ENCODE results near the gene PIGM. TPM values are rescaled to one million over a fixed set of nuclear protein-coding genes. Genes with fewer than 3 reads are reported as not detected.

The PIGM gene
- total RNA-seq, 1 experiment from 2014 or later, result 5.9 TPM

GRCh38 chr1:160004001-160004400, 27.8 kb downstream of the PIGM start:
- H3K4me3 ChIP-seq, result no peak overlapping the region
- no peaks in the 10 kb centered on the region; the same call in 1 of the 2 replicates for H3K27me3 ChIP-seq (replicated peaks)
- H3K4me1 ChIP-seq (replicated peaks), result no peaks in the 10 kb centered on the region; the same call in 1 of the 2 replicates
- DNase-seq (ENCODE audit: low read depth in 1 of 2, low spot score in 2 of 2), result no peak
- no peak overlapping the region for H3K27ac ChIP-seq
- H3K9me3 ChIP-seq (replicated peaks), result no peaks in the 10 kb centered on the region
- no peaks in the 10 kb centered on the region for H3K36me3 ChIP-seq

GRCh38 chr1:160001440-160001839, 30.4 kb downstream of the PIGM start:
- H3K9me3 ChIP-seq (replicated peaks), result no peaks in the 10 kb centered on the region
- no peaks in the 10 kb centered on the region; the same call in 1 of the 2 replicates for H3K27me3 ChIP-seq (replicated peaks)
- no peaks in the 10 kb centered on the region for H3K36me3 ChIP-seq
- H3K4me1 ChIP-seq (replicated peaks), result peaks cover 5% of the 10 kb centered on the region
- H3K4me3 ChIP-seq, result no peak overlapping the region
- H3K27ac ChIP-seq, result no peak overlapping the region
- no peak for DNase-seq (ENCODE audit: low read depth in 1 of 2, low spot score in 2 of 2)

- no peak for DNase-seq (ENCODE audit: low read depth in 1 of 2, low spot score in 2 of 2)
- Histone ChIP-seq H3K27me3 (replicated peaks) (no peaks in the 10 kb centered on the region; the same call in 1 of the 2 replicates), H3K36me3 (no peaks in the 10 kb centered on the region), H3K9me3 (replicated peaks) (no peaks in the 10 kb centered on the region), H3K4me3 (no peak overlapping the region), H3K4me1 (replicated peaks) (peaks cover 12% of the 10 kb centered on the region), H3K27ac (no peak overlapping the region)
Measured at GRCh38 chr1:159999204-159999603, 32.6 kb downstream of the PIGM start.

- Histone ChIP-seq H3K27ac (no peak overlapping the region), H3K4me1 (replicated peaks) (peaks cover 15% of the 10 kb centered on the region), H3K9me3 (replicated peaks) (no peaks in the 10 kb centered on the region), H3K36me3 (no peaks in the 10 kb centered on the region), H3K4me3 (no peak overlapping the region), H3K27me3 (replicated peaks) (peaks cover 5% of the 10 kb centered on the region; the same call in 1 of the 2 replicates)
- peak in 1 of 2 experiments; percentile 32 for DNase-seq (ENCODE audit: low read depth in 1 of 2, low spot score in 2 of 2)
Measured at GRCh38 chr1:159996653-159997052, 35.1 kb downstream of the PIGM start.

- DNase-seq (ENCODE audit: low read depth in 1 of 2, low spot score in 2 of 2), result no peak
- H3K27ac ChIP-seq, result no peak overlapping the region
Measured at GRCh38 chr1:159994896-159995295, 36.9 kb downstream of the PIGM start.

GRCh38 chr1:159993911-159994310, 37.9 kb downstream of the PIGM start:
- Histone ChIP-seq H3K9me3 (replicated peaks) (no peaks in the 10 kb centered on the region), H3K4me3 (no peak overlapping the region), H3K27me3 (replicated peaks) (0 out of 2 replicates have a peak, but pooled peaks cover 9% of the 10 kb centered on the region), H3K36me3 (no peaks in the 10 kb centered on the region), H3K4me1 (replicated peaks) (peaks cover 20% of the 10 kb centered on the region), H3K27ac (no peak overlapping the region)
- DNase-seq (ENCODE audit: low read depth in 1 of 2, low spot score in 2 of 2), result no peak

More at GRCh38 chr1:159994896-159995295, 36.9 kb downstream of the PIGM start:
- Histone ChIP-seq H3K9me3 (replicated peaks) (no peaks in the 10 kb centered on the region), H3K36me3 (no peaks in the 10 kb centered on the region), H3K4me1 (replicated peaks) (peaks cover 20% of the 10 kb centered on the region), H3K4me3 (no peak overlapping the region), H3K27me3 (replicated peaks) (peaks cover 6% of the 10 kb centered on the region; the same call in 1 of the 2 replicates)

- no peaks in the 10 kb centered on the region for H3K36me3 ChIP-seq
- no peak overlapping the region for H3K4me3 ChIP-seq
- peaks cover 20% of the 10 kb centered on the region for H3K4me1 ChIP-seq (replicated peaks)
- DNase-seq (ENCODE audit: low read depth in 1 of 2, low spot score in 2 of 2), result no peak
- 0 out of 2 replicates have a peak, but pooled peaks cover 10% of the 10 kb centered on the region for H3K27me3 ChIP-seq (replicated peaks)
- H3K9me3 ChIP-seq (replicated peaks), result no peaks in the 10 kb centered on the region
- H3K27ac ChIP-seq, result no peak overlapping the region
Measured at GRCh38 chr1:159992161-159992560, 39.6 kb downstream of the PIGM start.

GRCh38 chr1:159991513-159991912, 40.3 kb downstream of the PIGM start:
- H3K4me1 ChIP-seq (replicated peaks), result peaks cover 16% of the 10 kb centered on the region
- DNase-seq (ENCODE audit: low read depth in 1 of 2, low spot score in 2 of 2), result no peak
- no peak overlapping the region for H3K27ac ChIP-seq
- H3K27me3 ChIP-seq (replicated peaks), result 0 out of 2 replicates have a peak, but pooled peaks cover 10% of the 10 kb centered on the region
- H3K4me3 ChIP-seq, result no peak overlapping the region
- no peaks in the 10 kb centered on the region for H3K36me3 ChIP-seq
- no peaks in the 10 kb centered on the region for H3K9me3 ChIP-seq (replicated peaks)

- Histone ChIP-seq H3K4me1 (replicated peaks) (peaks cover 12% of the 10 kb centered on the region), H3K27me3 (replicated peaks) (0 out of 2 replicates have a peak, but pooled peaks cover 10% of the 10 kb centered on the region), H3K36me3 (no peaks in the 10 kb centered on the region)
Measured at GRCh38 chr1:159990005-159990404, 41.8 kb downstream of the PIGM start.

GRCh38 chr1:159989581-159989980, 42.2 kb downstream of the PIGM start:
- no peak overlapping the region for H3K27ac ChIP-seq
- H3K9me3 ChIP-seq (replicated peaks), result no peaks in the 10 kb centered on the region
- no peak overlapping the region for H3K4me3 ChIP-seq
- no peaks in the 10 kb centered on the region for H3K36me3 ChIP-seq
- no peak for DNase-seq (ENCODE audit: low read depth in 1 of 2, low spot score in 2 of 2)
- 0 out of 2 replicates have a peak, but pooled peaks cover 10% of the 10 kb centered on the region for H3K27me3 ChIP-seq (replicated peaks)
- H3K4me1 ChIP-seq (replicated peaks), result peaks cover 12% of the 10 kb centered on the region

More at GRCh38 chr1:159990005-159990404, 41.8 kb downstream of the PIGM start:
- H3K9me3 ChIP-seq (replicated peaks), result no peaks in the 10 kb centered on the region
- H3K27ac ChIP-seq, result no peak overlapping the region
- H3K4me3 ChIP-seq, result no peak overlapping the region
- DNase-seq (ENCODE audit: low read depth in 1 of 2, low spot score in 2 of 2), result no peak

- Histone ChIP-seq H3K27ac (no peak overlapping the region), H3K9me3 (replicated peaks) (peaks cover 8% of the 10 kb centered on the region; the same call in 1 of the 2 replicates), H3K4me3 (no peak overlapping the region), H3K4me1 (replicated peaks) (peaks cover 5% of the 10 kb centered on the region), H3K27me3 (replicated peaks) (peaks cover 18% of the 10 kb centered on the region), H3K36me3 (no peaks in the 10 kb centered on the region)
- DNase-seq (ENCODE audit: low read depth in 1 of 2, low spot score in 2 of 2), result no peak
Measured at GRCh38 chr1:159988006-159988405, 43.8 kb downstream of the PIGM start.

GRCh38 chr1:159987186-159987585, 44.6 kb downstream of the PIGM start:
- no peak overlapping the region for H3K4me3 ChIP-seq
- peaks cover 18% of the 10 kb centered on the region for H3K27me3 ChIP-seq (replicated peaks)
- no peak for DNase-seq (ENCODE audit: low read depth in 1 of 2, low spot score in 2 of 2)
- peaks cover 8% of the 10 kb centered on the region; the same call in 1 of the 2 replicates for H3K9me3 ChIP-seq (replicated peaks)
- H3K36me3 ChIP-seq, result no peaks in the 10 kb centered on the region
- peaks cover 5% of the 10 kb centered on the region for H3K4me1 ChIP-seq (replicated peaks)
- H3K27ac ChIP-seq, result no peak overlapping the region

GRCh38 chr1:159986531-159986930, 45.3 kb downstream of the PIGM start:
- peaks cover 10% of the 10 kb centered on the region; the same call in 1 of the 2 replicates for H3K9me3 ChIP-seq (replicated peaks)
- no peak for DNase-seq (ENCODE audit: low read depth in 1 of 2, low spot score in 2 of 2)
- peaks cover 15% of the 10 kb centered on the region for H3K27me3 ChIP-seq (replicated peaks)
- H3K27ac ChIP-seq, result no peak overlapping the region
- peaks cover 4% of the 10 kb centered on the region for H3K4me1 ChIP-seq (replicated peaks)
- no peaks in the 10 kb centered on the region for H3K36me3 ChIP-seq
- no peak overlapping the region for H3K4me3 ChIP-seq

- no peak for DNase-seq (ENCODE audit: low read depth in 1 of 2, low spot score in 2 of 2)
- Histone ChIP-seq H3K36me3 (no peaks in the 10 kb centered on the region), H3K4me1 (replicated peaks) (peaks cover under 1% of the 10 kb centered on the region; the same call in 1 of the 2 replicates), H3K27me3 (replicated peaks) (peaks cover 15% of the 10 kb centered on the region), H3K27ac (no peak overlapping the region), H3K9me3 (replicated peaks) (peaks cover 10% of the 10 kb centered on the region; the same call in 1 of the 2 replicates), H3K4me3 (no peak overlapping the region)
Measured at GRCh38 chr1:159986093-159986492, 45.7 kb downstream of the PIGM start.
